Pancreas (tissue), 10 donors: Measurements from ENCODE around the gene EPHA4. TPM values are rescaled to one million over a fixed set of nuclear protein-coding genes. Genes with fewer than 3 reads are reported as not detected.

Experiments used
- ATAC-seq, 4 donors: fragments of 200-7000 bp; cut with Tn5 transposase; one replicate each; pipeline versions ENCODE4 v1.8.0 to v1.9.1; 2020; ENCODE audit warnings: mild to moderate bottlenecking in 4 of 4, moderate library complexity in 4 of 4
- DNase-seq, 6 donors: peaks; one replicate each; pipeline ENCODE4 v3.0.0-alpha.2; 2020
- FAIRE-seq: peaks from 2 replicates; lab custom pipeline; 2012; peaks lifted over from hg19 to GRCh38; lab: Jason Lieb, UNC
- H3K27ac ChIP-seq, 4 donors: fragments of 200-600 bp; sonication (generic); 1 replicate in 3 of 4; 2 replicates in 1 of 4; pipeline versions ENCODE4 v1.5.0 to v1.8.0; 2020
- H3K27me3 ChIP-seq, 4 donors: fragments of 200-600 bp; one replicate each; pipeline ENCODE4 v1.8.0; 2021
- H3K36me3 ChIP-seq, 3 donors: fragments of 200-600 bp; sonication (generic) in 1 of 3; one replicate each; pipeline versions ENCODE4 v1.5.0 to v1.8.0; 2020 to 2021
- H3K4me1 ChIP-seq, 3 donors: fragments of 200-600 bp; one replicate each; pipeline ENCODE4 v1.8.0; 2021
- H3K4me3 ChIP-seq, 4 donors: fragments of 200-600 bp; sonication (generic) in 2 of 4; one replicate each; pipeline versions ENCODE4 v1.5.0 to v1.8.0; 2020 to 2021
- H3K9me3 ChIP-seq, 4 donors: fragments of 200-600 bp; one replicate each; pipeline ENCODE4 v1.8.0; 2021
- WGBS, 2 donors: extraction: QIAGEN DNeasy Blood & Tissue Kit; methylation state at CpG; one replicate each; pipeline ENCODE4 v1.1.7; 2013; 5-methylcytosine and 5-hydroxymethylcytosine counted together
- intact Hi-C, 3 donors: fragments of 100-400 bp; cut with DNase I; formaldehyde crosslinking; loops; one replicate each; pipeline versions ENCODE4 v1.11.1 to v1.14.2; 2022
- polyA plus RNA-seq, 2 donors: library from polyadenylated mRNA; stranded (reverse); fragments of 200-250 nt; gene quantifications; one replicate each; pipeline ENCODE4 v1.2.3, GENCODE V29; 2013
- total RNA-seq, 6 donors: library from RNA; stranded (reverse); fragmentation: NEBNext Ultra II Directional in 4 of 6; extraction: Animal tissue kit (Norgen Biotek cat#: 25700) in 4 of 6; gene quantifications; one replicate each; pipeline versions ENCODE4 v1.2.1 to v1.2.4, GENCODE V29; 2021 to 2023
- TF ChIP-seq, protein P1 (sequence below), 4 donors: fragments of 200-600 bp; sonication (generic) in 3 of 4; IDR thresholded peaks; one replicate each; pipeline versions ENCODE4 v1.5.0 to v1.8.0; 2021; ENCODE audit warnings: antibody characterized with exemption in 4 of 4
- donor health status: healthy with polysubstance abuse.
- donor health status: DM: no; HTN: no; CAD: no; lungs with moderate emphysema.
- donor health status: DM: no; HTN: no; CAD: no.
- donor health status: control.
- donor health status: control.
- donor health status: Bipolar disorder and iron deficiency.
- donor health status: DM: yes; HTN: yes; CAD: no.
- donor health status: DM: no; HTN: no; CAD: no.
- donor health status: DM: no; HTN: no; CAD: no.
- donor health status: DM: yes; HTN: yes; CAD: no.

Gene EPHA4
- total and polyA plus RNA-seq, 8 donors, result 1.1 to 2.3 (median 1.4) TPM

DNA sequence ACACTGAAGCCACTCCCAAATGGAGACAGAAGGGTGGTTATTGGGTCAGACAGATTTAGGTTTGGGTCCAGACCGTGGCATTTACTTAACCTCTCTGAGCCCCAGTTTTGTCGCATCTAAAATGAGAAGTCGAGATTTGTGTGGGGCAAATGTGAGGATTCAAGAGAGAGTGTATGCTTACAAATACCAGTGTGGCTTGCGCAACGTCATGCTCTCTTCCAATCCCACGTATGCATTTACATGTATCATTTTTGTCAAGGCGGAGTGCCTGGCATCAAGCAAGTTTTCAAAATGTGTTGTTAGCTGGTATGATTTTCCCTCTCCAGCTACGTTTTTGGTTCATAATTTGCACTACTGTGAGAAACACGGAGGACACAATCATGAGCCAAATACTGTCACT is 197.9 kb downstream of the EPHA4 start:
- H3K27me3 ChIP-seq, result no peaks in the 10 kb centered on the region
- H3K36me3 ChIP-seq, result no peaks in the 10 kb centered on the region
- 76 to 84% methylated on average over 9 of the region's 9 CpGs for WGBS, 2 donors
- FAIRE-seq (no peak), ATAC-seq (no peak), DNase-seq (no peak)
- intact Hi-C loops, result no loop called here
- H3K9me3 ChIP-seq, result no peaks in the 10 kb centered on the region
- no peak overlapping the region for H3K27ac ChIP-seq
- no peak overlapping the region for H3K4me3 ChIP-seq
- H3K4me1 ChIP-seq, result no peaks in the 10 kb centered on the region
- TF ChIP-seq, protein P1, sequence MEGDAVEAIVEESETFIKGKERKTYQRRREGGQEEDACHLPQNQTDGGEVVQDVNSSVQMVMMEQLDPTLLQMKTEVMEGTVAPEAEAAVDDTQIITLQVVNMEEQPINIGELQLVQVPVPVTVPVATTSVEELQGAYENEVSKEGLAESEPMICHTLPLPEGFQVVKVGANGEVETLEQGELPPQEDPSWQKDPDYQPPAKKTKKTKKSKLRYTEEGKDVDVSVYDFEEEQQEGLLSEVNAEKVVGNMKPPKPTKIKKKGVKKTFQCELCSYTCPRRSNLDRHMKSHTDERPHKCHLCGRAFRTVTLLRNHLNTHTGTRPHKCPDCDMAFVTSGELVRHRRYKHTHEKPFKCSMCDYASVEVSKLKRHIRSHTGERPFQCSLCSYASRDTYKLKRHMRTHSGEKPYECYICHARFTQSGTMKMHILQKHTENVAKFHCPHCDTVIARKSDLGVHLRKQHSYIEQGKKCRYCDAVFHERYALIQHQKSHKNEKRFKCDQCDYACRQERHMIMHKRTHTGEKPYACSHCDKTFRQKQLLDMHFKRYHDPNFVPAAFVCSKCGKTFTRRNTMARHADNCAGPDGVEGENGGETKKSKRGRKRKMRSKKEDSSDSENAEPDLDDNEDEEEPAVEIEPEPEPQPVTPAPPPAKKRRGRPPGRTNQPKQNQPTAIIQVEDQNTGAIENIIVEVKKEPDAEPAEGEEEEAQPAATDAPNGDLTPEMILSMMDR (IDR thresholded peaks at IDR 0.05), result no peak

DNA sequence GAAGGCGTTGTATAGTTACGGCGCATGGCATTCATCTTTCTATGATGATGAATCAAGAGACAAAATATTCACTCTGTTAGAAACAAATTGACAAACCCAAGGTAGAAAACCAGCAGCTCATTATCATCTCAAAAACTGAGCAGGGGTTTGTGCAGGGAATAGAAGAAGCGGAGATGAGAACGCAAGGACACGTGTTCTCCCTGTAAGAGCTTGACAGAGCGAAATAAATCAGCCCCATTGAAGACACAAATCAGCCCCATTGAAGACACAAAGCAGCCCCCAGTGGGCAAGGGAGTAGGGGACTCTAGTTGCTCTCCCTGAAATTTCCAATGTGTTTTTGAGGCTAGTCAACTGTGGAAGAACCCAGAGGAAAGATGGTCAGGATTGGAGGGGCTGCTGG is 199.2 kb downstream of the EPHA4 start:
- Histone ChIP-seq H3K9me3 (no peaks in the 10 kb centered on the region), H3K4me3 (no peak overlapping the region), H3K36me3 (no peaks in the 10 kb centered on the region), H3K4me1 (no peaks in the 10 kb centered on the region), H3K27me3 (no peaks in the 10 kb centered on the region), H3K27ac (no peak overlapping the region)
- FAIRE-seq (no peak), ATAC-seq (no peak), DNase-seq (no peak)
- intact Hi-C loops, result no loop called here
- TF ChIP-seq, protein P1 (IDR thresholded peaks at IDR 0.05), result no peak
- 76 to 82% methylated on average over 7 of the region's 7 CpGs for WGBS, 2 donors

DNA sequence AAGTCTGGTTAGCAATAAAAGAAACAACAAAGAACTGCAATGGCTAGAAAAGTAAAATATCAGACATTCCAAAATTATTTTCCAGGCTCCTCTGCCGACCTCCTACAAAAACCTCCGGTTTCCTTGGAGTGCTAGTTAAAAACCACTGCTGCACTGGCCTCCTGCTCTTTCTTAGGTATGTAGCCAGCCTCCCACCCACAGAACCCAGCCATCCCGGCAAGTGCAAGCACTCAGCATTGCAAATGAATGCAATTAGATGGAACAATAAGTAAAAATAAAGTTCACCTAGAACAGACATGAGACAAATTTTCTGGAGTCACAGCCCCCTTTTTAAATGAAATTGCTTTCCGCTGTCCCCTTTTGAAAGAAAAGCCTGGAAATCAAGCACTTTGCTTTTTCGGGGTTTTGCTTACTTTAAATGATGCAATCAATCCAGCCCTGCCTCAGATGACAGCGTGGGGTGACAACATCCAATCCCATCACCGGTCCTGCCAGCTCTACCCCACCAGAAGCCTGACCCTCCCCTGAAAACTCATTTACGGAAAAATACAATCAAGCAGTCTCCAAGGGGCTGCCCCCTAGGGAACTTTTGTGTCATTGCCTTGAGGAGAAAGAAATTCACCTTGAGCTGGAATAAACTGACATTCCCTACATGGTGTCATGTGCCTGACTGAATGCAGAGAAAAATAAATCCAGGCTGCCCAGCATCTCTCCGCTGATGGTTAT is 199.8 kb downstream of the EPHA4 start:
- WGBS, 2 donors, result 44 to 45% methylated on average over 9 of the region's 9 CpGs
- H3K27ac ChIP-seq, result no peak overlapping the region
- no peaks in the 10 kb centered on the region for H3K27me3 ChIP-seq
- FAIRE-seq (no peak), ATAC-seq (no peak), DNase-seq (no peak)
- intact Hi-C loops, result no loop called here
- TF ChIP-seq, protein P1 (IDR thresholded peaks at IDR 0.05), result no peak
- no peaks in the 10 kb centered on the region for H3K36me3 ChIP-seq
- no peaks in the 10 kb centered on the region for H3K9me3 ChIP-seq
- no peak overlapping the region for H3K4me3 ChIP-seq
- no peaks in the 10 kb centered on the region for H3K4me1 ChIP-seq

DNA sequence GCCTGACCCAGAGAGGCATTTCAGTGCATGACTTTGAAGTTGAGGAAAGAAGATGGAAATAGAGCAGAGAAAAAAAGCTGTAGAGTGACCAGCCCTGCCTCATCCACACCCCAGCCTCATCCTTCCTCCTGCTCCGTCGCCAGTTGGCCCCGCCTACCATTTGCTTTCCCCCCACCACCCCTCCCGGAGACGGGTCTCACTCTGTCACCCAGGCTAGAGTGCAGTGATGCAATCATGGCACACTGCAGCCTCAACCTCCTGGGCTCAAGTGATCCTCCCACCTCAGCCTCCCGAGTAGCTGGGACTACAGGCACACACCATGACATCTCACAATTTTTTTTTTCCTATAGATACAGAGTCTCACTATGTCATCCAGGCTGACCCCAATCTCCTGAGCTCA is 200.8 kb downstream of the EPHA4 start:
- Histone ChIP-seq H3K36me3 (no peaks in the 10 kb centered on the region), H3K27ac (no peak overlapping the region), H3K27me3 (no peaks in the 10 kb centered on the region), H3K4me3 (no peak overlapping the region), H3K9me3 (no peaks in the 10 kb centered on the region), H3K4me1 (no peaks in the 10 kb centered on the region)
- WGBS, 2 donors, result 70 to 87% methylated on average over 6 of the region's 6 CpGs
- TF ChIP-seq, protein P1 (IDR thresholded peaks at IDR 0.05), result no peak
- FAIRE-seq (no peak), ATAC-seq (no peak), DNase-seq (peak in 1 of 6 donors; percentile 26)
- intact Hi-C loops, result no loop called here

DNA sequence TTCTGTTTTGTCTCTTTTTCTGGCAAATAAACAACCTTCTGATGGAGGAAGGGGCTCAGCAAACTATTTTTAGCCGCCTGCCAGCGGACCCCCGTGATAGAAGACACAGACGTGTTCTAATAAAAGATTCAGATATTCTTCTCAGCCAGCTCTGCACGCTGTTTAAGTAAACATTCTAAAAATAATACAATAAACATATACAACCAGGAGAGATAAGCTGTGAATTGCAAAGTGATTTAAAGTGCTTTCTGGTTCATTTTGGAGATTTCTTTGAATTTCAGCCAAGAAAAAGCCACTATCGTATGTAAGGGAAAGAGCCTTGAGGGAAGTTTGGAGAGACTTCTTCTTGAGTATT is 201.3 kb downstream of the EPHA4 start:
- Histone ChIP-seq H3K36me3 (no peaks in the 10 kb centered on the region), H3K9me3 (no peaks in the 10 kb centered on the region), H3K27me3 (no peaks in the 10 kb centered on the region), H3K27ac (no peak overlapping the region), H3K4me3 (no peak overlapping the region), H3K4me1 (no peaks in the 10 kb centered on the region)
- intact Hi-C loops, result no loop called here
- WGBS, 2 donors, result 46 to 50% methylated on average over 6 of the region's 6 CpGs
- DNase-seq (no peak), FAIRE-seq (no peak), ATAC-seq (no peak)
- TF ChIP-seq, protein P1 (IDR thresholded peaks at IDR 0.05), result no peak
